Fibroblast of pulmonary artery (primary cell): ENCODE measurements around the gene OMD.

Source experiments
- DNase-seq: peaks from one replicate; pipeline ENCODE4 v3.0.0-alpha.2; 2010; ENCODE audit warnings: low read depth
- H3K4me3 ChIP-seq: replicated peaks from 2 replicates; pipeline ENCODE4 v1.5.1; 2011; ENCODE audit warnings: low read depth, mild to moderate bottlenecking, control low read depth, low read length, moderate library complexity
- TF ChIP-seq, protein P1 (sequence below): IDR thresholded peaks from 2 replicates; pipeline ENCODE4 v1.5.1; 2011; ENCODE audit warnings: mild to moderate bottlenecking, control low read depth, low read length, inconsistent platforms; ENCODE audit errors: missing control alignments

The OMD gene, protein sequence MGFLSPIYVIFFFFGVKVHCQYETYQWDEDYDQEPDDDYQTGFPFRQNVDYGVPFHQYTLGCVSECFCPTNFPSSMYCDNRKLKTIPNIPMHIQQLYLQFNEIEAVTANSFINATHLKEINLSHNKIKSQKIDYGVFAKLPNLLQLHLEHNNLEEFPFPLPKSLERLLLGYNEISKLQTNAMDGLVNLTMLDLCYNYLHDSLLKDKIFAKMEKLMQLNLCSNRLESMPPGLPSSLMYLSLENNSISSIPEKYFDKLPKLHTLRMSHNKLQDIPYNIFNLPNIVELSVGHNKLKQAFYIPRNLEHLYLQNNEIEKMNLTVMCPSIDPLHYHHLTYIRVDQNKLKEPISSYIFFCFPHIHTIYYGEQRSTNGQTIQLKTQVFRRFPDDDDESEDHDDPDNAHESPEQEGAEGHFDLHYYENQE

DNA sequence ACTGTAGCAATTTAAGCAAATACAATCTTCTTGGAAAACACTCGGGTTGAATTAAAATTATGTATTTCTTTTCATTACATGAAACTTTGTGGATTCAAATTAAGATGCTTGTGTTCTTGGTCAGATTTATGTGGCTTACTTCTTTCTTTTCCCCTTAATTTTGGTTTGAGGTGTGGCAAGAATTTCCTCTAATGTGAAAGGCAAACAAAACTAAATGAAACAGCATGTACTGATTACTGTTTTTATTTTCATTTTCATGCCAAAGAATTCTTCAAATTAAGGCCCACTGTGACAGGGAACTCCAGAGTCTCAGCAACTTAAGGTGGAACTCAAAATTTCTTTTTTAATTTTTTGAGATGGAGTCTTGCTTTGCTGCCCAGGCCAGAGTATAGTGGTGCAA is at the start of gene OMD:
Gene OMD (minus strand): TSS at position 132 of the 400 bp plus-strand sequence. CDS start 6,913 bp downstream, outside the sequence.
- H3K4me3 ChIP-seq, result no peak within 1 kb of the TSS
- DNase-seq, result no peak

DNA sequence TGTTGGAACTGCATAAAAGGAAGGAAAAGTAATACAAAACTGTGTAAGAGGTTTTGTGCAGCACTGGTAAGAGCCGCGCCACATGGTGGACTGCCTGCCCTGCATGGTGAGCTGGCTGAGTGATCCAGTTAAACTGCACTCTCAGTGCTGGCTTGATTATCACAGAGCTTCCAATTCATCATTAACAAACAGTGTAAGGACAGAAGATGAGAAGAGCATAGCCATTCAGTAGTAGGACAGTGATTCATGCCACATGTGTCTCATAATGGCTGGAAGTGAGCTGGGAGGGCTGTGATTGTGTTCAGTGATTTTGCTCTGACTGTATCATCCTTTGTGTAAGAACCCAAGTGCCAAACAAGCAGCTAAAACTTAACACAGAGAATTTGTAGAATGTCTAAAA is 43.9 kb upstream of the OMD start:
- H3K4me3 ChIP-seq, result no peak overlapping the region
- TF ChIP-seq, protein P1, sequence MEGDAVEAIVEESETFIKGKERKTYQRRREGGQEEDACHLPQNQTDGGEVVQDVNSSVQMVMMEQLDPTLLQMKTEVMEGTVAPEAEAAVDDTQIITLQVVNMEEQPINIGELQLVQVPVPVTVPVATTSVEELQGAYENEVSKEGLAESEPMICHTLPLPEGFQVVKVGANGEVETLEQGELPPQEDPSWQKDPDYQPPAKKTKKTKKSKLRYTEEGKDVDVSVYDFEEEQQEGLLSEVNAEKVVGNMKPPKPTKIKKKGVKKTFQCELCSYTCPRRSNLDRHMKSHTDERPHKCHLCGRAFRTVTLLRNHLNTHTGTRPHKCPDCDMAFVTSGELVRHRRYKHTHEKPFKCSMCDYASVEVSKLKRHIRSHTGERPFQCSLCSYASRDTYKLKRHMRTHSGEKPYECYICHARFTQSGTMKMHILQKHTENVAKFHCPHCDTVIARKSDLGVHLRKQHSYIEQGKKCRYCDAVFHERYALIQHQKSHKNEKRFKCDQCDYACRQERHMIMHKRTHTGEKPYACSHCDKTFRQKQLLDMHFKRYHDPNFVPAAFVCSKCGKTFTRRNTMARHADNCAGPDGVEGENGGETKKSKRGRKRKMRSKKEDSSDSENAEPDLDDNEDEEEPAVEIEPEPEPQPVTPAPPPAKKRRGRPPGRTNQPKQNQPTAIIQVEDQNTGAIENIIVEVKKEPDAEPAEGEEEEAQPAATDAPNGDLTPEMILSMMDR, result no peak
- no peak for DNase-seq

More for the DNA sequence above, at the start of gene OMD:
- TF ChIP-seq, protein P1, result no peak

DNA sequence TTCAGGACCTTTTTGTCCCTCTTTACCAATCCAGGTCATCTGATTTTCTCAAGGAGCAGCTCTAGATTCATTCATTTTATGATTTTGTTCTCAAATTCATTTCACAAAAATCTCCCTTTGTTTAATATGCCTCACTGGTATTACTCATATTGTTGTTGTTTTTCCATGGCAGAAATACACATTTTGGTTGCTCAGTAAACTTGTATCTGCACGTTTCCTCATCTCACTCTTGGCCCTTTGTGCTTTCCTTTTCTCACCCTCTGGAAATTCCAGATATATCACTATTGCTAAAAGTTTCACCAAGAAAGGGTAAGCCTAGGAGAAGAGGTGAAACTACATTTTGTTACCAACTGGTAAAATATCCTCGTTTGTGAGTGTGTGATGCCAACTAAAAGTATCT is 43.2 kb upstream of the OMD start:
- H3K4me3 ChIP-seq, result no peak overlapping the region
- TF ChIP-seq, protein P1, result no peak
- DNase-seq, result no peak

DNA sequence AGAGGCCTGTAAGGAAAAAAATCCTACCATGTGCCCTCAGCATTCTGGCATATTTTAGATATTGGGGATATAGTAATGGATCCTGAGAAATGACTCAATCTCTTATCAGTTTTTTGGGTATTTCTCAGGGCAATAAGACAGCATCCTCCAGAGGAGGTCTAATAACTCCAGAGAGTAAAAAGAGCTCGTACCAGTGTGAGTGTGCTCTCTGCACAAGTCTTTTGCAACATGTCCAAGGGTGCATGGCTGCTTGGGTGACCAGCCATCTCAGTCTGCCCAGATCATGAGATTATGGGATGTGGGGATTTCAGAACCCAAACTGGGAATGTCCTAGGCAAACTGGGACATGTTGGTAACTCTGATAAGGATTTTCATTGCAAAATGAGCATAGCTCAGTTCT is 42.8 kb upstream of the OMD start:
- DNase-seq, result no peak
- TF ChIP-seq, protein P1, result no peak
- no peak overlapping the region for H3K4me3 ChIP-seq

DNA sequence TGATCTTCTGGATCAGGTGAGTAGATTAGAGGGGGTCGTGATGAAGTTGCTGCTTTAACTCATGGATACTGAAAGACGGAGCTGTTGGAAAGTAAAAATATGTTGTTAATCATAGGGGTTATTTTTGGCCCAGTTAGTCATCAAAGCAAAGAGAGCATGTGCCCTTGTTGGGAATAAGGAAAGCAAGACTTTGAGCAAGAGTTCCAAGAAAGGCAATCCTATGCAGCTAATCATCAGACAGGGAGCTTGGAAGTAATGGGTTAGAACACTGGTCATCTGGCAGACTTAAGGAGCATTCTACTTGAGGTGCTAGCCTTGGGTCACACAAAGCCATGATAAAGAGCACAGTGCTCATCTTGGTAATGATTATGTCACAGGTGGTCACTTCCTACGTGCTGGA is 39.7 kb upstream of the OMD start:
- TF ChIP-seq, protein P1, result no peak
- DNase-seq, result peak; percentile 79
- H3K4me3 ChIP-seq, result no peak overlapping the region

DNA sequence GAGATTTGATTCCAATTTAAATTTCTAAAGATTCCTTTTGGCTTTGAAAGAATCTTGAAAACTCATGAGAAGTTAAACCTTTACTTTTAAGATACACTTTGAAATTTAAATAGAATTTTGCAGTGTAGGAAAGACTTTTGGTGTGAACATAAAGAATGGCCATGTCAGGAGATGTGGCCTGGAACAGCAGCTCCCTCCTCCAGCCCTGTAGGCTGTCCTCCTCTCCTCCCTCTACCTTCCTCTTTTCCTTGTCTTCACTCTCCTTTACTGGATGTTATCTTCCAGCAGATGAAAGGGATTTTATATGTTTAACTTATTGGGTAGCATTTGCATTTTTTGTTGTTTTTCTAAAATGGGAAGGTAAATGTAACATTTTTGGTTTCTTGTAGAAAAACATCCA is 39.1 kb upstream of the OMD start:
- no peak overlapping the region for H3K4me3 ChIP-seq
- no peak for DNase-seq
- TF ChIP-seq, protein P1, result no peak

DNA sequence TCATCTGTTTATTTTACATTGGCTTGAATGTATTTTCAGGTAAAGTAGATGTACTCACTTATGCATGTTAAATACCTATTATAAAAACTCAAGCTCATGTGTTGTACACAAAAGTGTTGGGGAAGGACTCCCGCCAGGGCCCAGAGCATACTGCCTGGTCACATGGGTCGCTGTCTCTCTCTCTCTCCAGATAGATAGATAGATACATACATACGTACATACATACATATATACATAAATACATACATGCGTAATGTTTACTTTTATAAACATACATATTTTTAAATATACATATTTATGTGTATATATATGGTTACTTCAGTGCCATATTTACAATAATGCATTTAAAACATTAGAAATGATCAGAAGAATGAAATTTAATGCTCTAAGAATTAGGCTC is 33.3 kb upstream of the OMD start:
- TF ChIP-seq, protein P1, result no peak
- H3K4me3 ChIP-seq, result no peak overlapping the region
- no peak for DNase-seq
